Measurements from ENCODE around the gene FTO. TPM values are rescaled to one million over a fixed set of nuclear protein-coding genes. Genes with fewer than 3 reads are reported as not detected.

Gene FTO
- total and polyA plus RNA-seq, 2 experiments from 2014 or later: 46.8 to 77.7 TPM

GRCh38 chr16:53948734-53949430 is 244.9 kb downstream of the FTO start:
- no peak overlapping the region for H3K27ac ChIP-seq
- no peaks in the 10 kb centered on the region for H3K9me3 ChIP-seq (ENCODE audit: low read depth)
- peaks cover 6% of the 10 kb centered on the region for H3K4me1 ChIP-seq (ENCODE audit: insufficient read depth)
- H3K9me2 ChIP-seq (replicated peaks; ENCODE audit: insufficient read depth): no peaks in the 10 kb centered on the region
- H3K79me2 ChIP-seq: no peaks in the 10 kb centered on the region
- H4K20me1 ChIP-seq (ENCODE audit: insufficient read depth, poor library complexity, severe bottlenecking): no peaks in the 10 kb centered on the region
- 95% methylated on average over 3 of the region's 3 CpGs for WGBS (ENCODE audit: low lambda C conversion rate, missing lambda C conversion rate)
- H3K36me3 ChIP-seq (replicated peaks; ENCODE audit: insufficient read depth, low read depth): no peaks in the 10 kb centered on the region
- H3K4me2 ChIP-seq: no peak overlapping the region
- H2AFZ ChIP-seq: no peak overlapping the region
- no peak for DNase-seq (ENCODE audit: low spot score)
- no peak for TF ChIP-seq EZH2phosphoT487 (IDR thresholded peaks at IDR 0.05; ENCODE audit: low read depth, severe bottlenecking, unreplicated experiment)
- H3K4me3 ChIP-seq: no peak overlapping the region
- H3K27me3 ChIP-seq: no peaks in the 10 kb centered on the region

GRCh38 chr16:53949715-53950410 is 245.9 kb downstream of the FTO start:
- Histone ChIP-seq H3K27ac (no peak overlapping the region), H4K20me1 (ENCODE audit: insufficient read depth, poor library complexity, severe bottlenecking) (no peaks in the 10 kb centered on the region), H3K27me3 (no peaks in the 10 kb centered on the region), H3K4me3 (no peak overlapping the region), H3K4me1 (ENCODE audit: insufficient read depth) (peaks cover 6% of the 10 kb centered on the region), H3K9me2 (replicated peaks; ENCODE audit: insufficient read depth) (no peaks in the 10 kb centered on the region), H2AFZ (no peak overlapping the region), H3K9me3 (ENCODE audit: low read depth) (no peaks in the 10 kb centered on the region), H3K36me3 (replicated peaks; ENCODE audit: insufficient read depth, low read depth) (no peaks in the 10 kb centered on the region), H3K4me2 (peak overlapping the region; percentile 25), H3K79me2 (no peaks in the 10 kb centered on the region)
- no peak for DNase-seq (ENCODE audit: low spot score)
- 73% methylated on average over 6 of the region's 6 CpGs for WGBS (ENCODE audit: low lambda C conversion rate, missing lambda C conversion rate)
- TF ChIP-seq EZH2 (IDR thresholded peaks at IDR 0.05; ENCODE audit: borderline replicate concordance) (no peak), EZH2phosphoT487 (IDR thresholded peaks at IDR 0.05; ENCODE audit: low read depth, severe bottlenecking, unreplicated experiment) (no peak), CTCF (IDR thresholded peaks at IDR 0.05; ENCODE audit: poor library complexity) (no peak)

GRCh38 chr16:53950677-53951076 is 246.7 kb downstream of the FTO start:
- Histone ChIP-seq H2AFZ (no peak overlapping the region), H3K27me3 (no peaks in the 10 kb centered on the region), H3K4me1 (ENCODE audit: insufficient read depth) (peaks cover 6% of the 10 kb centered on the region), H3K9me2 (replicated peaks; ENCODE audit: insufficient read depth) (no peaks in the 10 kb centered on the region), H3K4me3 (no peak overlapping the region), H3K9me3 (ENCODE audit: low read depth) (no peaks in the 10 kb centered on the region), H3K36me3 (replicated peaks; ENCODE audit: insufficient read depth, low read depth) (no peaks in the 10 kb centered on the region), H3K27ac (no peak overlapping the region), H3K4me2 (no peak overlapping the region), H4K20me1 (ENCODE audit: insufficient read depth, poor library complexity, severe bottlenecking) (no peaks in the 10 kb centered on the region), H3K79me2 (no peaks in the 10 kb centered on the region)
- DNase-seq (ENCODE audit: low spot score): no peak
- WGBS (ENCODE audit: low lambda C conversion rate, missing lambda C conversion rate): 82% methylated on average over 5 of the region's 5 CpGs
- TF ChIP-seq EZH2 (IDR thresholded peaks at IDR 0.05; ENCODE audit: borderline replicate concordance): no peak
- no peak for TF ChIP-seq CTCF (IDR thresholded peaks at IDR 0.05; ENCODE audit: poor library complexity)
- no peak for TF ChIP-seq EZH2phosphoT487 (IDR thresholded peaks at IDR 0.05; ENCODE audit: low read depth, severe bottlenecking, unreplicated experiment)

Data from hepatocyte (in vitro differentiated cells).